Midbrain (tissue), 1 donor: ENCODE results near the gene KIF17.

Source experiments
- DNase-seq: peaks from one replicate; lab custom pipeline; 2025; lab: John Stamatoyannopoulos, UW

The KIF17 gene

GRCh38 chr1:20625176-20626097 is 92.4 kb downstream of the KIF17 start:
- DNase-seq, result no peak

- DNase-seq, result no peak
Observed at GRCh38 chr1:20624709-20625108, 93.1 kb downstream of the KIF17 start.

GRCh38 chr1:20621012-20621411 is 96.8 kb downstream of the KIF17 start:
- DNase-seq, result no peak

- DNase-seq, result no peak
Observed at GRCh38 chr1:20619999-20620398, 97.8 kb downstream of the KIF17 start.

- no peak for DNase-seq
Observed at GRCh38 chr1:20618550-20618949, 99.3 kb downstream of the KIF17 start.

GRCh38 chr1:20616847-20617487 is 100.8 kb downstream of the KIF17 start:
- DNase-seq, result no peak

GRCh38 chr1:20615946-20616846 is 101.6 kb downstream of the KIF17 start:
- no peak for DNase-seq

GRCh38 chr1:20614131-20614579 is 103.7 kb downstream of the KIF17 start:
- DNase-seq, result no peak
